Measurements from ENCODE around the gene HPX. TPM values are rescaled to one million over a fixed set of nuclear protein-coding genes. Genes with fewer than 3 reads are reported as not detected.

The HPX gene
- total RNA-seq, 4 donors from 2014 or later = 0.76 TPM; not detected in 3

GRCh38 chr11:6419009-6419631 is 21.7 kb downstream of the HPX start, which contains the start of gene APBB1:
Gene APBB1, minus strand, starts transcription at chr11:6419094. Its CDS starts 7,747 bp downstream, at chr11:6411347.
- DNase-seq = no peak
- Histone ChIP-seq H3K9me3 (no peaks in the 10 kb centered on the region), H3K27me3 (peaks cover 0 to 3% (median 0%) of the 10 kb centered on the region in 4 donors), H3K36me3 (no peaks in the 10 kb centered on the region), H3K27ac (peak within 1 kb of the TSS; percentile 74 to 94 (median 86)), H3K4me1 (peaks cover 5 to 46% (median 6%) of the 10 kb centered on the region in 3 donors), H3K4me3 (peak within 1 kb of the TSS; percentile 49 to 89 (median 76))
- TF ChIP-seq POLR2A (IDR thresholded peaks at IDR 0.05) (peak in 2 of 4 donors; percentile 34 to 50), CTCF (IDR thresholded peaks at IDR 0.05) (peak in 1 of 6 experiments; percentile 20)
- WGBS, 2 donors = 0 to 3% methylated on average over 6 to 7 of the region's 75 CpGs
- intact Hi-C loops (cut with DNase I) = no loop called here

DNA sequence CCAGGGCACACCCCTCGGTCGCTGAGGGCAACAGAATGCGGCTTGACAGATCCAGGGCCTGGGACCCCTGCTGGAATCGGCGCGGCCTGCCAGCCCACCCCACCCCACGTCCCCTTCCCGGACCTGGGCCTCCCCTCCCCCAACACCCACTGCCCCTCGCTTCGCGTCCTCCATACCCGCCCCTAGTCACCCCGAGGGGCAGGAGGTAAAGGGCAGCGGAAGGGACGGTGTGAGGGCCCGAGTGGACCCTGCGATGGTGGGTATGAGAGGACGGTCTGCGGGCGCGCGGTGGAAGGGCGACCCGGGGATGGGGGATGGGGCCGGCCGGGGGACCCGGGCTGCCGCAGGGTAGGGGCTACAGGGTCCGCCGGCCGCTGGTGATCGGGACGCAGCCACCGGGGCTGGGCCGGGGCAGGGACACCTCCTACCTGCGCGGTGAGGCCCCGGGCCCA is 22.2 kb downstream of the HPX start:
- no peak for DNase-seq
- Histone ChIP-seq H3K27me3 (peaks cover 0 to 3% (median 0%) of the 10 kb centered on the region in 4 donors), H3K27ac (peak overlapping the region; percentile 74 to 94 (median 86)), H3K9me3 (no peaks in the 10 kb centered on the region), H3K36me3 (no peaks in the 10 kb centered on the region), H3K4me1 (peaks cover 5 to 46% (median 6%) of the 10 kb centered on the region in 3 donors), H3K4me3 (peak overlapping the region; percentile 49 to 89 (median 76))
- WGBS, 2 donors = 1 to 13% methylated on average over 3 to 8 of the region's 38 CpGs
- TF ChIP-seq POLR2A (IDR thresholded peaks at IDR 0.05) (no peak), CTCF (IDR thresholded peaks at IDR 0.05) (no peak)
- intact Hi-C loops (cut with DNase I) = no loop called here

DNA sequence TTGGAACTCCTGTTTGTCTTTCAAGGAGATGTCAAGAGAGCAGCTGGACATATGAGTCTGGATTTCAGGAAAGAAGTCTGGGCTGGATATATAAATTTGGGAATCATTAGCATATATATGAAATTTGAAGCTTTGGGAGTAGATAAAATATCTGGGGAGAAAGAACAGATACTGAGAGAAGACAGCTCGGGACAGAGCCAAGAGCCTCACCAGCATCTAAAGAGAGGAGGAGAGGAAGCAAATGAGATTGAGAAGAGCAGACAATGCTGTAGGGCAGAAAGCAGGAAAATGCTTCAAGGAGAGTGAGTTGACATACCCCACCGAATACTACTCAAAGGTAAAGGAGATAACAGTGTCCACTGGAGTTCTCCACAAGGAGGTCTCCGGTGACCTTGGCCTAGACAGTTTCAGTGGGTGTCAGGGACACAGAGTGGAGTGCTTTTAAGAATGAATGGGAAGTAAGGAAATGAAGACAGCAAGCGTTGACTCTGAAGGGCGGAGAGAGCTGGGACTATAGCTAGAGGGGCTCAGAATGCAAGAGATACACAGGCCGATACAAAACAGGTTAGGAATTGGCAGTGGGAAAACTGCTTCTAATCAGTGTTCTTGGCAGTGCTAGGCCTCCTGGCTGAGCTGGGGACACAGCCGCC is 22.8 kb downstream of the HPX start:
- H3K27me3 ChIP-seq = peaks cover 0 to 3% (median 0%) of the 10 kb centered on the region in 4 donors
- H3K36me3 ChIP-seq = no peaks in the 10 kb centered on the region
- H3K4me3 ChIP-seq = peak overlapping the region; percentile 49 to 89 (median 76)
- H3K27ac ChIP-seq = peak overlapping the region; percentile 74 to 94 (median 86)
- DNase-seq = no peak
- H3K9me3 ChIP-seq = no peaks in the 10 kb centered on the region
- intact Hi-C loops (cut with DNase I) = no loop called here
- TF ChIP-seq POLR2A (IDR thresholded peaks at IDR 0.05) = no peak
- TF ChIP-seq CTCF (IDR thresholded peaks at IDR 0.05) = no peak
- 32 to 42% methylated on average over 7 of the region's 7 CpGs for WGBS, 2 donors
- peaks cover 5 to 46% (median 6%) of the 10 kb centered on the region in 3 donors for H3K4me1 ChIP-seq

DNA sequence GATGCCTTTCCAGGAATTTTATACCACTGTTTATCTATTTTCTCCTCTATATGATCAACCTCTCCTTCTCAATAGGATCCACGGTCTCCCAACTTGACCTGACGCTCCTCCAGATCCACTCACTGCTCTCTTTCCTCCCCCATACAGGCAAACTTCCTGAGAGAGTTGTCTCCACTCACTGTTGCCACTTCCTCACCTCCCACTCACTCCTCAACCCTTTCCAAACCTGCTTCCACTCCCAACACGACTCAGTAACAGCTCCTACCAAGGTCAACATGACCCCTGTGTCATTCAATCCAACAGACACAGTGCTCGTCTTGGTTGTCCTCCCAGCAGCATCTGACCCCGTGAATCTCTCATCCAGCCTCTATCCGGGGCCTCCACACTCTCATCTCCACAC is 25.0 kb downstream of the HPX start:
- no peak for TF ChIP-seq POLR2A (IDR thresholded peaks at IDR 0.05)
- intact Hi-C loops (cut with DNase I) = no loop called here
- Histone ChIP-seq H3K4me3 (no peak overlapping the region), H3K27ac (no peak overlapping the region), H3K4me1 (peaks cover 5 to 46% (median 6%) of the 10 kb centered on the region in 3 donors), H3K27me3 (no peaks in the 10 kb centered on the region), H3K36me3 (peaks cover 0 to 5% (median 2%) of the 10 kb centered on the region in 3 donors), H3K9me3 (no peaks in the 10 kb centered on the region)
- DNase-seq = no peak
- WGBS, 2 donors = 75 to 79% methylated on average over 6 of the region's 6 CpGs

GRCh38 chr11:6414874-6415328 is 25.9 kb downstream of the HPX start:
- Histone ChIP-seq H3K4me3 (no peak overlapping the region), H3K4me1 (peaks cover 3 to 44% (median 6%) of the 10 kb centered on the region in 3 donors), H3K27ac (no peak overlapping the region), H3K36me3 (peaks cover 0 to 14% (median 6%) of the 10 kb centered on the region in 3 donors), H3K9me3 (no peaks in the 10 kb centered on the region), H3K27me3 (no peaks in the 10 kb centered on the region)
- no peak for TF ChIP-seq CTCF (IDR thresholded peaks at IDR 0.05)
- WGBS, 2 donors = 57 to 63% methylated on average over 2 to 3 of the region's 3 CpGs
- intact Hi-C loops (cut with DNase I) = no loop called here
- DNase-seq = no peak
